ENCODE results near the gene CLDN1.

Gene CLDN1

DNA sequence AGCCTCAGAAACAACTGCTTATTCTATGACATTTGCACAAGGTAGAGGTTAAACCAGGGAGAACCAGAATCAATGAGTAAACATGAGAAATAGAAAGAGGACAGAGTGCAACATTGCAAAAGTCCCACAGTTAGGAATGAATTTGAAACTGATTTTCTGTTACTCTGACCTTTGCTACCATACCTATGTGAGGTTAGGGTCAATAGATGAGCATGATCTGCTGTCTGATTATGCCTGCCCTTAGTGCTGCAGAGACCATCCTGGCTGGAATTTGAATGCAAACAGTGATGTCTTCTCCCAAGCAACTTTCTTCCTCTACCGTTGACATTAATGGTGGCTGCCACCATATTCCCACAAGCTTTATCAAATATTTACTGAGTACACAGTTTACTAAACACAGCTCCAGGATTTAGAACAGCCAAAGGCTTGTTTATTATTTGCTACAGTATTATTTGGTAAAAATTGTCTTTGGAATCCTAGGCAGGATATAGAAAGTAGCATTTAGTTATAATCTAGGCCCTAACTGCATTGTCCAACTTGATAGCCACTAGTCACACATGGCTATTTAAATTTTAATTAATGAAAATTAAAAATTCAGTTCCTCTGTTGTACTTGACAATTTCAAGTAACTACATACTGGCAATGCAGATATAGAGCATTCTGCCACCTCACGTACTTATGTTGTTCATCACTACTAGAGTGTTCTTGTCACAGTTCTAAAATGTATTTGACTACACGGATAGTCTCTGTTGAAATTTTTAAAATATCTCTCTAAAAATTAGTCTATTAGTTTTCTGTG lies 8.9 kb upstream of the CLDN1 start:
- no peak for DNase-seq

DNA sequence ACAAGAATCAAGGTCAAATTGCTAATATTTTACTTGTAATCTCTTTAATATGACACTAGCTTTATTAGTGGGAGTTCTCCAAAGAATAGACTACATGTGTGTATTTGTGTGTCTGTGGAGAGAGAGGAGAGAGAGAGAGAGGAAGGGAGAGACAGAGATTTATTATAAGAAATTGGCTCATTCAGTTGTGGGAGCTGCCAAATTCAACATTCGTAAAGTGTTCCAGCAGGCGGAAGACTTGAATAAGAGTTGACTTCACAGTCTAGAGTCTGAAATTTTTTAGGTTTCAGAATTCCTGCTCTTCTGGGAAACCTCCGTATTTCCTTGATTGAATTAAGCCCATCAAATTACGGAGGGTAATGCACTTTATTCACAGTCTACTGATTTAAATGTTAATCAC lies 4.7 kb upstream of the CLDN1 start:
- no peak for DNase-seq

DNA sequence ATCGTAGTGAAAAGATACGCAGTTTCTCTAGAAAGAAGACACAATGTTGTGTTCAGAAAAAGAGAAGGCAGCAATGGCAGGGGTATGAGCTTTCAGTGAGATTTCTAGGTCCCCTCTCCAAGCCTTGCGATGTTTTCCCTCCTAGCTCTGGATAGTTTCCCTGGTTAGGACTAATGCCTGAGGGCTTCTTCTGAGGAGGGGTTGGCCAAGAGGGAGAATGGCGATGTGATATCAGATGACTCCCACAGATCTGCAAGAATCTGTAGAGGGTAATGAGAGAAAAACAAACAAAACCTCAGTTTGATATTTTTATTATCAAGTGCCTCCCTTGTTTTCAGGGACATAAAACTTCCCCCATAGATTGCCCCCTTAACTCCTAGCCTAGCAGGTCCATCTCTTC lies 4.1 kb upstream of the CLDN1 start:
- DNase-seq, result no peak

DNA sequence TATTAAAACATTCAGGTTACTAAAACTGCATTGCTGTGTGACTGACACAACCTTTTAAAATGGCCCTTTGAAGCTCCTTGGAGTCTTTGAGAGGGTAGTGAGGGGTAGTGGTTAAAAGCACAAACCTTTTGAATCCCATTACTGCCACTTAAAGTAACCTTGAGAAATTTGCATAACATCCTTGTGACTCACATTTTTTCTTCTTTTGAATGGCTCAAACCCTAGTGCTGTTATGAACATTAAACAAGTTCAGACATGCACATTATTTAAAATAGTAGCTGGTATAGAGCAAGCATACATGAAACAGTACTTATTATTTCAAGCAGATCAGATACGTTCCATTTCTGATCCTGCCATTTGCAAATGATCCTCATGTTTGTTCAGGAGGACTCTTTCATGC lies 3.7 kb upstream of the CLDN1 start:
- DNase-seq, result no peak

DNA sequence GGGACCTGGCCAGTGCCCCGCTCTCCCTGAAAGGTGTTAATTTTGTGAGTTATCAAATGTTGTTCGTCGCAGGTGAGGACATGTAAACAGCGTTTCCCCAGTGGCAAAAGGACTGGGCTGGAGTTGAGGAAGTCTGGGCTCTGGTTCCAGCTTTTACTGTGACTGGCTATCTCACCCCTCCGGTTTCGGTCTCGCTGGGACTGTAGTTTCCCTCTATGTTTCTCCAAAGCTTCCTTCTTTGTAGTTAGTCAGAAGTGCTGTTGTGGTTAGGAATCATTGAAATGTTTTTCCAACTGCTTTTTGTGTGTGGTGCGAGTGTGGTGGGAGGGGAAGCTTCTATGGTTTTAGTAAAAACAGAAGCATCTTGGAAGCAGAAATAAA lies 990 bp upstream of the CLDN1 start:
- no peak for DNase-seq

DNA sequence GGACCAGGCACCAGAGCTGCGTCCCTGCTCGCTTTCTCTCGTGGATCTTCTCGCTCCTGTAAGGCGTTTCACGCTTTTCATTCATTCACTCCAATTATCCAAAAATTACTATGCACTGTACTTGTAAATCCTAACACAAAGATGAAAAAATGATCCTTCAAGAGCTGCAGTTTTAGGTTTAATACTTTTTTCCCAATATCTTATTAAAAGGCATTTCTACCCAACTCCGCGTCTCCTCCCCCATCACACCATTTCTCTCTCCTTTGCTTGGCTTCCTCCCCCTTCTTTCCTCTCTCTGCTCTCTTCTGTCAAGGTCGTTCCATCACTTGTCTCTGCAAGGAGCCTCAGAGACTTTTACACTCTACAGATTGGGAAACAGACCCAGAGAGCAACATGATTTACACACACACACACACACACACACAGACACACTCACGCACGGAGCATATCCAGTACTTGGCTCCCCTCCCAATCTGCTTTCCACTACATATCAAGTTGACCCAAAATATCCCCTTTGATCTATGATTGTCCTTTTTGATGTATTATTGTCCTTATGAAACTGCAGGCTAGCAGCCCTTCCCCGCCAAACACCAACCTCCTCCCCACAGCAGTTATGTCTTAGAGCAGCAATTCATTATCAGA lies 479 bp upstream of the CLDN1 start:
- no peak for DNase-seq

DNA sequence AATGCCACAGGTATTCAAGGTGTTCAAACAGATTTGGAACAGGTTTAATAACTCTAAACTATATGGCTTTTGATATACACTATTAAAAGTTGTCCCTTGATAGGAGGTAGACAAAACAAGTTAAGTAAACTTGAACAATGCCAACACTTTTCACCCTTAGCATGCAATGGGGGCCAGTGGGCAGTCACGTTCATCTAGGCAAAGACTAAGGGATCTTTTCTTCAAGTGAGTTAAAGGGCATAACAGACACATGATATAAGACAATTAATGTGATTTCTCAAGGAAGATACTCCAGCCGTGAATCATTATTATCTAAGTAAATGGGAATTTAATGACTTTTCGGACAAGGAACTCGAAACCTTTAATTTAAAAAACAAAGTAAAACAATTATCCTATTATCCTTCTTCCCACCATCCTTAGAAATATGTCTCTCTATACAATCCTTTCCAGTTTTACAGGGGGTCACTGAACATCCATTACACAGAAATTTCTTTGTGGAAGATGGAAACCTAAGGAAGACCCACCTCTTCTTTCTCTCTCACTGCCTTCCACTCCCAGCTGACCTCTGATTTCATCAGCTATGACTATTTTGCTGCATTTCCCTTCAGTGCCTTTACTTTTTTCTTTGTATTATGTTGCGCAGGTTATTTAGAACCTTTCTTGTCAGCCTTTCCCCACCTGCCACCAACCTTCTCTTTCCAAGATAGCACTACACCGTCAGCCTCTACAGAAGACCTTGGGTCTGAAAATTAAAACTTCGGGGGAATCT lies 1.5 kb downstream of the CLDN1 start:
- DNase-seq, result no peak

DNA sequence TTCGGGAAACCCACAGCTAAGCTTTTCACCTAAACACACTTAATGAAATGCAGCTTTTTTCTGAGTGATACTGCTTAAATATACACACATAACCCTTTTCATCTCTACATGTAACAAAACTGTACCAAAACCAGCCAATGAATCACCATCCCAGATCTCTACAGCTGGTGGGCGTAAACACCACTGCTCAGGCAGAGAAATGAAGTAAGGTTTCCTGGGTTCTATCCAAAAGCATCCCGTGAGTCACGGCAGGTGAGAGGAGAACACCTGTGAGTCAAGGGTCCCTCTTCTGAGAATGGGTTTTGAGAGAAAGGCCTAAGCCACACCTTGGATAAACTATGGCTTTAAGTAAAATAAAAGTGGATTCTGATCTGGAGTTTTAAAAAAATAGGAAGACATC lies 2.6 kb downstream of the CLDN1 start:
- no peak for DNase-seq

DNA sequence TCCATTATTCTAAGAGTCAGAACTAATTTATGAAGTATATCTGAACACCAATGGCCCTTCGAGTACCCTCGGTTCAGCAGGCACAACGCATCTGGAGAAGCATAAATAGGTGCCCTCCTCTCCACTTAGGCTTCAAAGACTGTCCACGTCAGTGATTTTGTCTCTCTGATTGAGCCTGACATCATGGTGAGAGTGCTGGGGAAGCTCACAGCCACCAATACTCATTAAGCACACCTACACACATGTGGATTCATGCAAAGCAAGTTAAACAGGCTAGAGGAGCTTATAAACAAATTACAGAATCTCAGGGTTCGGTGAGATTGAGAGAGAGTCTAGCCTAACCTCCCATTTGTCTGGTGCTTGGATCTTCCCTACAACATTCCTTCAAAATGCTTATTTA lies 3.6 kb downstream of the CLDN1 start:
- DNase-seq, result no peak

DNA sequence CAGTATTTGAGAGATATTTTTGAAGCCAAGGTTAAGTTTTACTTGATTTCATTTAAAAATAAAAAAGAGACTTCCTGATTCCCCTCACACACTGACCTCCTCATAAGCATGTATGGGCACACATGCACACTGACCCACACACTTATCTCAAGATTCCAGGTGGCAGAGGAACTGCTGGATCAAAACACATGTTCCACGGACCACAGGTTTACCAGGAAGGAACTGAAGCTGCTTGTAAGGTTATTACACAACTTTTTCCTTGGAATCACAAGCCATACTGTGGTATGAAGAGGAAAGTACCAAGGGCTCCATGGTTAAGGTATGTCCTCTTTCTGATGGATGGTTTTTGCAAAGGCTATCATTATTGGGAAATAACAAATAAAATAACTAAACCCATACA lies 7.5 kb downstream of the CLDN1 start:
- no peak for DNase-seq

DNA sequence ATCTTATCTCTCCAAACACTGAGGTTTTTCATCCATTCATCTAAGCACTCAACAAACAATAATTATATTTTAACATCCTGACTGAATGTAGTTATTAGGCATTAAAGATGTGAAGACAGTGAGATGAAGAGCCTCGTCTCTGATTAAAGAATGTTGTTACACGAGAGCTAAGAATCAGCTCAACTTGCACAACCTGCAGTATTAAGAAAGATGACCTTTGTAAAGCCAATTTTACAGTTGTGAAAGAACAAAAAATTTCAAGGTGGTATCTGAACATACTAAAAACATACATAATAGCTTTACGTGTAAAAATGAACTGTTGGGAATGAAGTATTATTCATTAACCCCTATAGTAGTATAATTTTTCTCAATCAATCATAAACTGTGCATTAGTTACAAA lies 12.8 kb downstream of the CLDN1 start:
- DNase-seq, result no peak

DNA sequence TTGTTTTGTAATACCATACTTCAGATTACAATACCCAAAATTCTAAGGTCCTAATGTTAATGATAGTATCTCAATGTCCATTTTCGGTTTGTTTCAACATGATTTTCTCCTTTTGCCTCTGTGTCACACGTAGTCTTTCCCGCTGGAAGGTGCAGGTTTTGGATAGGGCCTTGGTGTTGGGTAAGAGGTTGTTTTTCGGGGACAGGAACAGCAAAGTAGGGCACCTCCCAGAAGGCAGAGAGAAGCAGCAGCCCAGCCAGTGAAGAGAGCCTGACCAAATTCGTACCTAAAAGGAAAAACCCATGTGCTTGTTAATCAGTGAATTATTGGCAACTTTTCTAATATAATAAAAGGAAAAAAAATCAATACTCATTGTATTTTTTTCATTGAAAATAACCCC lies 14.1 kb downstream of the CLDN1 start:
- DNase-seq, result no peak

DNA sequence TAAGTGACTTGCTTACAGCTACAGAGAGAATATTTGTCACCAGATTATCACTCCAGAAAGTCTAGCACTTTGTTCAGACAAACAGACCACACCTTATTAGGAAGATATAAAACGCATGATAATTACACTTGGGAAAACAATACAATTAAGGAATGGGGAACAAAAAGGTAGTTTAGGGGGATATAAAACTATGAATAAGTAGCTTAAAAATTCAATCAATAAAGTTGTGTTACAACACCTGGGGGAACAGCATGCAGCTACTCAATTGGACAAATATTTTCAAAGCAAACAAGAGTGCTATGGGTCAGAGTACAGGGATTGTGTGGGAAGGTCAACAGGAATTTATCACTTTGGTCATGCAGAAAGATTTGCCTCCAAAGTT lies 15.1 kb downstream of the CLDN1 start:
- no peak for DNase-seq

DNA sequence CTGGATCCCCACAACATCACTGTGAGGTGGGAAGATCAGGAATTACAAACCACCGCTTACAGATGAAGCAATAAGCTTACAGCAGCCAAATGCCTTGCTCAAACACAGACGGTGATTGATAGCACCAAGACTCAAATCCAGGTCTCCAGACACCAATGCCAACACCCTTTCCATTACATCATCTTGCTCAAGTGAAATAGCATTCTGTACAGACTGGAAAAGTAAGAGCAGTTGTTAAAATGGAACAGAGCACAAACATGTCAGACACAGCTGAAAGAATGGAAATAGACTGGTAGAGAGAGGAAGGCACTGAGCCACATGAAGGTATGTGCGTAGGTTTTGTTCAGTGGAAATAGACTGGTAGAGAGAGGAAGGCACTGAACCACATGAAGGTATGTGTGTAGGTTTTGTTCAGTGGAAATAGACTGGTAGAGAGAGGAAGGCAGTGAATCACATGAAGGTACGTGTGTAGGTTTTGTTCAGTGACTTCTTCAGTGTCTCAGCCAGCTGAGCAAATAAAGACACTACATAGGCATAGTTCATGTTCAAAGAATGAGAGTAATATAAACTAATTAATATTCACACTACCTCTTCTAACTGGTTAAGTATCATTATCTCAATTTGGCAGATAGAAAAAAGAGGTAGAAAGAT lies 15.6 kb downstream of the CLDN1 start:
- no peak for DNase-seq

DNA sequence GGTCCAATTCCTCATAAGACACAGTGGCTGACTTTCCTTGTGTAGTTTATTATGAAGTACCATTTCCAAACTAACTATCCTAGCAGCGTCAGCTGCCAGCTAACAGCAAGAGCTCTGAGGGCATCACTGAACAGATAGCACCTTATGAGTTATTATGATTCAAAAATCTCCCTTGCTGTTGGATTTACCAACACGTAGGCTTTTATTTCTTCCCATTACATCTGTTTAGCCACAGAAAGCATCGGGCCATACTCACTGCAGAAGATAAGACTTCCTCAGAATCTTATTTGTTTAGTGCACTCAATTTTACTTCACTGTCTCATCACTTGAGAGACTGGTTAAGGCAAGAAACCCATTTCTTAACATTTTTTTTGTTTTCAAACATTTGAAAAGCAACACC lies 16.2 kb downstream of the CLDN1 start:
- no peak for DNase-seq

DNA sequence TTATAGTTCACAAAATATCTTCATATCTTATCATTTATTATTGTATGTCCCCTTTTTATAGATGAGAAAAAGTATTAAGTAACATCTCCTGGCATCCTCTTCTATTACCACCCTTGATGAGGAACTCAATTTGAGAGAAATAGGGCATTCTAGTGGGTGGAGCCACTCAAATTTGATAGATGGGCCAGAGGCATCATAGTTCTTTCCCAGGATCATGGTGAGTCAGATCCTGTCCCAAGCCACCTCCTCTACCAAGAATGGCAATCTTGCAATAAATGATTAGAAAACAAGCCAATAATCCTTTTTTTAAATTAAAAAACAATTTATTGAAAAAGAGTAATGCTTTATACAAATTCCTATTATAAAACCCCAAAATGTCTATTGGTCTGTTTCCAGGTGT lies 16.8 kb downstream of the CLDN1 start:
- DNase-seq, result no peak

DNA sequence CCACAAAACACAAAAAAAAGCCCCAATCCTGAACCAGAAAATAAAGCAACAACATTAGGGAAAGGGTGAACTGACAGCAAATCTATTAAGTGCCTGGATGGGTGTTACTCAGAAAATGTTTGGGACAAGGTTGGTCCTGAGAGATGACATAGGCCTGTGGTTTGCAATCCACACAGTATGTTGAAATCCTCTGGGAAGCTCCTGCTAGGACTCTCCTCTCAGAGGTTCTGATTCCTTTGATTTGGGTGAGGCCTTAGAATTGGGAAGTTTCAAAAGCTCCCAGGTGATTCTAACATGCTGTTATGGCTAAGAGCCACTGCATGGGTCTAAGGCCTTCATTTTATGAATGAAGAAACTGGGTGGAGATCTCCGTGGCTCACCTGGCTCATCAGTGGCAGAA lies 18.4 kb downstream of the CLDN1 start:
- no peak for DNase-seq

DNA sequence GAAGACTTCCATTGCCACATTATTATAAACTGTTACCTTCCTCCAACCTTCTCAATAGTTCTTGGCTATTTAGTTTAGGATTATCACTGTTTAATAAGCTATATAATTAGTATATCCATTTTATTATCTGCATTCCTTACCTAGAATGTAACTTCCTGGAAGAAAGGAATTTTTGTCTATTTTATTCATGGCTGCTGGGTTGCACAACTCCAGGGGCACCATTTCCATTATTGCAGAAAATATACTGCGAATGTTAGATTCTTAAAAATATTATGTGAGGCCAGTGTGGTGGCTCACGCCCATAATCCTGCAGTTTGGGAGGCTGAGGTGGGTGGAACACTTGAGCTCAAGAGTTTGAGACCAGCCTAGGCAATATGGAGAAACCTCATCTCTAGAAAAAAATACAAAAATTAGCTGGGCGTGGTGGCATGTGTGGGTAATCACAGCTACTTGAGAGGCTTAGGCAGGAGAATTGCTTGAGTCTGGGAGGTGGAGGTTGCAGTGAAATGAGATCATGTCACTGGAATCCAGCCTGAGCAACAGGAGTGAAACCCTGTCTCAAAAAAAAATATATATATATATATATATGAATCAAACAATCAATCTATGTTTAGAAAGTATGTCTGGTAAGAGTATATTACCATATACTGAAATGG lies 19.9 kb downstream of the CLDN1 start:
- no peak for DNase-seq

DNA sequence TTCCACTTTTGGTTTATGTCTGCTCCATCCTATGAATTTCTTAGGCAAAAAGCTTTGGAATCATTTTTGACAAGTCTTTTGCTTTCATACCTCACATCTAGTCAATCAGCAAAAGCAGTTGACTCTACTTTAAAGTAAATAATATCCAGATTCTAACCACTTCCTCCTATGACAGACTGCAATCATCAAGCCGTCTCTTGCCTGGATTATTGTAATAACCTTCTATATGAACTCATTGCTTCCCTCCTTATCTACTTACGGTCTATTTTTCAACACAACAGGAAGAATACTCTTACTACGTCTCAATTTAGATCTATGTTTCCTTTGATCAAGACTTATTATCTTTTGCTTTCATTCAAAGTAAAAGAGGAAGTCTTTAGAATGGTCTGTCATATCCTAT lies 20.7 kb downstream of the CLDN1 start:
- DNase-seq, result no peak

DNA sequence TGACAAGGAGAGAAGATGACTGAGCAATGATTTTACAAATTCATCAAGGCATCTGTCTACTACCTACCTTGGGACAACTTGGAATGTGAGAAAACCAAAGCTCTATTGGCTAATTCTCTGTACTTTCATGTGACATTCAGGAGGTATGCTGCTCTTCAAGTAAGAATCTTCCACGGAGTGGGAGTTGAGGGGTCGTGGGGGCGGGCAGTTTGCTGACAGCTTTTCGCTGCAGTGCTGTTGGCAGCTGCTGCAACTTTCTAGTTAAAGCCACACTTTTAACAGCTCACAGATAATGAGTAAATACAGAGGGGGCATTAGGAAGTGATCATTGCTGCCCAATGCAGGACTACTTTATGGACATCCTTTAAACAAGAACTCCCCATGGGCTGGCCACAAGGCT lies 22.3 kb downstream of the CLDN1 start:
- no peak for DNase-seq

DNA sequence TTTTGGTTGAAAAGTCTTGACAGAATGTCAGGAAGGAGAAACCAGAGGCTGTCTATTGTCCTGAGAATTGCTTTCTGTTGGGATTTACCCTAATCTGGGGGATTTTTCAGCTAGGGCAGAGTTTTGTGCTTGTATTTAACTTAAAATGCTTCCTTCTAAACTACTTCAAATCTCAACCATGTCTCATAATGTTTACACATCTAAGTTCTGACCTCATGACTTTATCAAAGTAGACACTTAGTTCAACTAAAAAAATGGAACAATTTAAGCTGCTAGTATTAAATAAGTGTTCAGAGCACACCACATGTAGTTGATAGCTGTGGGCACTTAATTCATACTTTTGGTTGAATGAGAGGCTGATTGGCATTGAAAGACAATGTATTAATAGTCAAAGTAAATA lies 28.2 kb downstream of the CLDN1 start:
- no peak for DNase-seq

DNA sequence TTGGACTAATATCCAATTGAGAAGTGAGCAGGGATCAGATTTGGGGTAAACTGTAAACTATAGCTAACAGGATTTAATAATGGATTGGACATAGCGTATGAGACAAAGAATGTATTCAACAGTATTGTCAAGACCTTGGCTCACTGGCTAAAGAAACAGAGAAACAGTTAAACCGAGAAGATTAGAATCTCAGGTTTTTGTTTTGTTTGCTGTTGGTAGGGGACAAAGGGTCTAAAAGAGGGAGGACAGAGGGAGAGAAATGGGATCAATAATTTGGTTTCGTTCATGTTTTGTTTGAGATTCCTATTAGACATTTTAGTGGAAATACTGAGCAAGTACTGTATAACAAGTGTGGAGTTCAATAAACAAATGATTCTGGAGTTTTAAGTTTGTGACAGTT lies 28.6 kb downstream of the CLDN1 start:
- no peak for DNase-seq

DNA sequence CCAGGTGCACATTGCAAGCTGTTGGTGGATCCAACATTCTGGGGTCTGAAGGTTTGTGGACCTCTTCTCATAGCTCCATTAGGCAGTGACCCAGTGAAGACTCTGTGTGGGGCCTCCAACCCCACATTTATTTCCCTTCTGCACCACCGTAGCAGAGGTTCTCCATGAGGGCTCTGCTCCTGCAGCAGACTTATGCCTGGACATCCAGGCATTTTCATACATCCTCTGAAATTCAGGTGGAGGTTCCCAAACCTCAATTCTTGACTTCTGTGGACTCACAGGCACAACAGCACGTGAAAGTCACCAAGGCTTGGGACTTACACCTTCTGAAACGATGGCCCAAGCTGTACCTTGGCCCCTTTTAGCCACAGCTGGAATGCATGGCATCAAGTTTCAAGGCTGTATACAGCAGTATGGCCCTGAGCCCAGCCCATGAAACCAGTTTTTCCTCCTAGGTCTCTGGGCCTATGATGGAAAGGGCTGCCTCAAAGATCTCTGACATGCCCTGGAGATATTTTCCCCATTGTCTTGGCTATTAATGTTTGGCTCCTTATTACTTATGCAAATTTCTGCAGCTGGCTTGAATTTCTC lies 30.2 kb downstream of the CLDN1 start:
- DNase-seq, result no peak
